Activated CD8-positive, alpha-beta memory T cell treated with anti-CD3 and anti-CD28 coated beads for 48 hours (primary cell): ENCODE measurements around the gene SCMH1.
A peak's percentile ranks its signal among the peaks of the same experiment; 100 is the strongest.

ENCODE experiments used
- DNase-seq, 3 experiments: peaks; one replicate each; pipeline ENCODE4 v3.0.0-alpha.2; 2020; ENCODE audit warnings: low read depth in 2 of 3, low spot score in 2 of 3

SCMH1 gene

DNA sequence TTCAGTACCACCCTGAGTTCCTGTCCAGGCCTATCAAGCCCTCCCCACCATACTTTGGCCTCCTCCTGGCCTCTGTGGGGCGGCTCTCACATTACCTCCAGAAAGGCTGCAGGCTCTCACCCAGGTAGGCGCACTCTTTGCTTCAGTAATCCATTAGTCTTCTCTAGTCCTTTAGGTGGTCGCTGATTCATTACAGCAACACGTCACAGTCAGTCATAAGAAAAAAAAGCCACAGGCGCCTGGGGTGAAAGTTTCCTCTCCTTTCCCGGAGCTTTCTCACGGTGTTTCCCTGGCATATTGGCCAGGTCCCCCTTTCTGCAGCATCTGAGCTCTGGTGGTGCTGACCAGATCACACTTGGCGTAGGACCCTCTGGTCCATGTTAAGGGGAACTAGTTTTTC, 232.6 kb downstream of the SCMH1 start:
- no peak for DNase-seq

DNA sequence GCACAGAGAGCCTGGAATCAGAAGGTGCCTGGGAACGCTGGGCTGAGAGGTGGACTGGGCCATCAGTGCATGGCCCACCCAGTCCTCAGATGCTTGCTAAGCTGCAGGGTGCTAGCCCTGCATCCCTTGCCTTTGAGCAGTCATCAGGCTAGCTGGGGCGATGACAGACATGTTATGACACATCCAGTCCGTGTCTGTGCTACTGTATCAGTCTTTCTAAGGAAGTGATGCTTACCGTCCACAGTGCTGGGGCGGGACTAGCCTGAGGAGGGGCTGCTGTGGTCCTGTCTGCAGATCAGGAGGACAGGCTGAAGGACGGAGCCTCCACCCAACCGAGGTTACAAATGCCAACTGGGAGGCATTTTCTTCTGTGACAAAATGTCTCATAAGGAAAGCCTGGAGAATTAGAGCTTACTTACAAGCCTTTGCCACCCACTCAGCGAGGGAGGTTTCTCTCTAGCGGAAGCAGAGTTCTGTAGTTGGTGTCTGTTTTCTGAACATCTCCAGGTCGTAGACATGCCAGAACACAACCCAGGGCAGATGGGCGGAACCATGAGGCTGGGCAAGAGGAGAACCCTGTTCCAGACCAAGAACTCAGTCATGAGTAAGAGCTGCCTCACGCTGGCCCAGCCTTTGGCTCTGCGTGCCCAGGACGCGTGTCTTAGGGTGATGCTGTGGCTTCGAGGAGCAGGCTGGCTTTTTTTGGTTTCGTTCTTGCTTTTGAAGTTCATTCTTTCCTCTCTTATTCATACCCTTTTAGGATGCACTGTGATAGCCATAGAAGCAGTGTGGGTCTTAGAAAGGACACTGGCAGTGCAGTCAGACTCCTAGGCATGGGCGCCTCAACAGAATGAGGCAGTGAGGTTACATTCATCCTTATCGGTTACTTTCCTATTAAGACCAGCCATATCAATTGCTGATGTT, 234.9 kb downstream of the SCMH1 start:
- DNase-seq = no peak

DNA sequence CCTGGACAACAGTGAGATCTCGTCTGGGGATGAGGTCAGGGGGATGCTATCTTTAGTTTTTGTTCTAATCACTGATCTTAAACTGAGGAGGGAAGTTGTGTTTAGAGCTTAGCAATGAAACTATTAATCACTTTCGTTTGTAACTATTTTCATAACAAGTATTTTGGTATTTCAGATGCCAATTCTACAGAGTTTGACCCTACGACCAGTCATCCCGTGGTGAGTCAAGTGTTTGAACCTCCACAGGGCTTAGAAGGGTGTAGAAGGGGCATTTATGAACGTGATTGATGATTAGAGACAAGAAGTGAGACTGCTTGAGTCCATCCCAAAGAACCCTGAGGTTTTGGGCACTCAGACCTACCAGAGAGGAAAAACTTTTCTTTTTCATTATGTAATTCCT, 236.2 kb downstream of the SCMH1 start:
- no peak for DNase-seq

DNA sequence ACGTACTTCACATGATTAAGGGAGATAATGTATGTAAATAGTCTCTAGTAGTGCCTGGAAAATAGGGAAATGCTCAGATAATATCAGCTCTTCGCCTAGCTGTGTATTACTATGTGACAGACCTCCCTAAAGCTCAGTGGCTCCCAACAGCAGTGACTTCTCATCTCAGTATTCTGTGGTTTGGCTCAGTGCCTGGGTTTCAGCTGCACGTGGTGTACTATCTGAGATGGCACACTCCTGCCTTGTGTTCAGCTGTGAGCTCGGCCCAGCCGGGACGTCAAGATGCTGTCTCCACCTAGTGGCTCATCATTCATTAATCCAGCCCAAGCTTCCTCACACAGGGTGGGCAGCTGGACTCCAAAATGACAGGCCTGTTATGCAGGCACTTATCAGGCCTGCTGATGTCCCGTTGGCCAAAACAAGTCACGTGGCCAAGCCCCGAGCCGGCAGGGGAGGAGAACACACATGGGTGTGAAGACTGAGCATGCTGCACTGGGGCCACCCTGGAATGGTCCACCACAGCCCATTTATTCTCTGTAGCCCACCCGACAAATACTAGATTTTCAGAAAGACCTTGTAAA, 238.4 kb downstream of the SCMH1 start:
- DNase-seq = peak in 2 of 3 experiments; percentile 57 to 82

DNA sequence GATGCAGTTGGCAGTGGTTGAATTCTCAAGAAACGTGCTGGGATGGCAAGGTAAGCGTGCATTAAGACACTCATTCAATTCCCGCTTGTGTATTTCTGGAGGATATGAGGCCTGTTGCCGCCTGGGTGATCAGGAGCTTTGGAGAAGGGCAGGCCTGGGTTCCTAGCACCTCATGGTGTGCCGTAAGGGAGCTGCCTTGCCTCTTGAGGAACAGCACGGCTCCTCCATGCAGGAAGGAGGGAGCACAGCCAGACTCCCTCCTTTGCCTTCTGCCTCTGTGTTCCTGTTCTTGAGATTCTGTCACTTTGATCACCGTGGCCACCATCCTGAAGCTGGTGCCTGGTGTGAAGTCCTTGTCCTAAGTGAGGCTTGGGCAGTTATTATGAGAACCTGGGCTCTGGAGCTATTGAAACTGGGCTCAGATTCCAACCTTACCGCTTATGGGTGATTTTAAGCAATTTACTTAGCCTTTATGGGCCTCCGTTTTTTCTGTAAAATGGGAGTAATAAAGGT, 238.9 kb downstream of the SCMH1 start:
- DNase-seq = no peak

DNA sequence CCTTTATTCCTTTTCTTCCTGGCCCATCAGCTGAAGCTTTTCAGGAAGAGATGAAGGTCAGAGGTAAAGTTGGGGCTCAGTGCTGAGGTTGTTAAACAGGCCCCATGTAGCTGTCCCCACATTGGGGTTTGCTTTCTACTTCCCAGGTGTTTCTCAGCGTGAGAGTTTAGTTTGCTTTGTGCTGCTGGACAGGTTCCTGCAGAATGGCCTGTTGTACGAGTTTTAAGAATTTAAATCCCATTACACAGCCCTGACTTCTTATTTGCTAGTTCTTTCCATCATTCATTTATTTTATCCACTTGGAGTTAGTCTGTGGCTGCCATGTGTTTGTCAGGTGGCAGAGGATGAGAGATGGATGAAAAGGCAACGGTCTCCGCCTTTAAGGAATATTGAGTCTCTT, 243.4 kb downstream of the SCMH1 start:
- DNase-seq = no peak

DNA sequence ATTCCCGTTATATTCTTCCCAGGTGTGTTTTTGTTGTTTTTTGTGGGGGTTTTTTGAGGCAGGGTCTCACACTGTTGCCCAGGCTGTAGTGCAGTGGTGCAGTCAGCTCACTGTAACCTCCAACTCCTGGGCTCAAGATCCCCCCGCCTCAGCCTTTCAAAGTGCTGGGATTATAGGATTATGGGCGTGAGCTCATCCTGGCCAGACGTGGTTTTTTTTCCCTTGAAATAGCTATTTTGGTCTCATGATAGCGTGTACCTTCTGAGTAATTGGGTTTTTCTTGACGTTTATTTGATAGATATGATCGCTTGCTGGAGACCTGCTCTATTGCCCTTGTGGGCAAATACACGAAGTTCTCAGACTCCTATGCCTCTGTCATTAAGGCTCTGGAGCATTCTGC, 245.0 kb downstream of the SCMH1 start:
- DNase-seq = no peak

DNA sequence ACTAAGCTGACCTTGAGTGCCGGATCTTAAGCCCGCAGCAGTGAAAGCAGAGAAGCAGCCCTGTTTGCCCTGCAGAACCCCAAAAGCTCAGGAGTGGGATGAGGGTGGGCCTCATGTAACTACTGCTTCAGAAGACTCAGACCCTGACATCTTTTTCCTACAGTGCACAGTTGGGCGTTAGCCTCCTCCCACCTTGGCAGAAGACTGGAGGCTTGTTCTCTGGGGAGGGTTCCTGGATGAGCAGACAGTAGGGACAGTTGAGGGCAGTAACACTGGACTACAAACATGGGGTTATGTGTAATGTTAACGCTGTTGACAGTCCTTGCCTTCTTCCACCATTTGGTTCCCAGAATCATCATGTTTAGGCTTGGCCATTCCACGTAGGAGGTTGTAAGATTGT, 253.0 kb downstream of the SCMH1 start:
- no peak for DNase-seq

DNA sequence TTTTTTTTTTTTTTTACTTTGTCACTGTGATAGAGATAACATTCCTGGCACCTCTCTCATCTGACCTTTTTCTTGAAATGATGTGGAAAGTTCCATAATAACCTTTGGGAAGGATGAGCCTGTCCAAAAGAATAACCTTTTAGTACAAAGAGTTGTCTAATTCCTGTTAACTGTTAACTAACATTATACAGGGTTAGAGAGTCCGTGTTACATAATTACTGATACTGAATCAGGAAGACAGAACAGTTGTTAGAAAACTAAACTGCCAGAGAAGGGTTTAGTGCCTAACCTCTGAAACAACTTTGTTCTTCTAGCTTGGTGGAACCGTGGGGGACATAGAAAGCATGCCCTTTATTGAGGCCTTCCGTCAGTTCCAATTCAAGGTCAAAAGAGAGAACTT, 253.8 kb downstream of the SCMH1 start:
- DNase-seq = no peak

DNA sequence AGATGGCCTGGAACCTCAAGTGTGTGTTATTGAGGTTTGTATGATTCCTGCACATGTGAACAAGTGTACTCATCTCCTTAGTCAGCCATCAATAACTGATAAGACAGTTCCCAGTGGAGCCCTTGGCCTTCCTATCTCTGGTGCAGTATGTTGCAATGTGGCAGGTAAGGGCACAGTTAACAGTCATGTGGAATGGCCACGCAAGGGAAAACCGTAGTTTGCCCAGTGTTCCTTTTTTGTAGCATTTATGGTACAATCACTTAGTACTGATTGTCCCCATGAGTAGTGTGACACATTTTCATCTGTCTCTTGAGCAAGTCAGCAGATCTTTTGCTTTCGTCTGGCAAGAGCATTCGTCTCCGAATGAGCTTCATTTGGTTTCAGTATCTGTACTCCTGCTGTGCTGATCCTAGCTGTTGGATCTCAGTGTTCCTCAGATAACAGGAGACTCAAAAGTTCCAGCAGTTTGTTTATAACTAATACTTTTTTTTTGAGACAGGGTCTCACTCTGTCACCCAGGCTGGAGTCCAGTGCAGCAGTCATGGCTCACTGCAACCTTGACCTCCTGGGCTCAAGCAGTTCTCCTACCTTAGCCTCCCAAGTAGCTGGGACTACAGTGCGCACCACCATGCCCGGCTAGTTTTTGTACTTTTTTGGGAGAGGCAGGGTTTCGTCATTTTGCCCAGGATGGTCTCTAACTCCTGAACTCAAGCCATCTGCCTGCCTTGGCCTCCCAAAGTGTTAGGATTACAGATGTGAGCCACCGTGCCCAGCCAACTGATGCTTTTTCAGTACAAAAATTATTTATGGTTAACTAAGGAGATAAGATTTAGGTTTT, 254.4 kb downstream of the SCMH1 start:
- no peak for DNase-seq

DNA sequence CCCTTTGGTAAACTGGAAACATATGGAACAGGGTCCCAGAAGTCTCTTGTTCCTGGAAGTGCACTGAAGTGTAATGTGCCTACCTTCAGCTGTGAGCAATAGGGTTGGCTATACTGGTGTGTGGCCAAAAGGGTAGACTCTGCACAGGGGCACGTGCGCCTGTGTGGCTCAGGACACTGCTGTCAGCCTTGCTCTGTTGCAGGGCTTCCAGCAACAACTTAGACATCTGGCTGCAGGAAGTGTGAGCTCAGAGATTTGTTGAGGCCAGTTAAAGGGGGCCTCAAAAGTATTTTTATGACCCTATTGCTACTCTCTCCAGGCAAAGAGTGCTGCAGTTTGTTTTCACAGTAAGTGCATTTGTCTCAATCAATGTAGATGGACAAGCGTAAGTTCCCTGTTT, 255.2 kb downstream of the SCMH1 start:
- no peak for DNase-seq

DNA sequence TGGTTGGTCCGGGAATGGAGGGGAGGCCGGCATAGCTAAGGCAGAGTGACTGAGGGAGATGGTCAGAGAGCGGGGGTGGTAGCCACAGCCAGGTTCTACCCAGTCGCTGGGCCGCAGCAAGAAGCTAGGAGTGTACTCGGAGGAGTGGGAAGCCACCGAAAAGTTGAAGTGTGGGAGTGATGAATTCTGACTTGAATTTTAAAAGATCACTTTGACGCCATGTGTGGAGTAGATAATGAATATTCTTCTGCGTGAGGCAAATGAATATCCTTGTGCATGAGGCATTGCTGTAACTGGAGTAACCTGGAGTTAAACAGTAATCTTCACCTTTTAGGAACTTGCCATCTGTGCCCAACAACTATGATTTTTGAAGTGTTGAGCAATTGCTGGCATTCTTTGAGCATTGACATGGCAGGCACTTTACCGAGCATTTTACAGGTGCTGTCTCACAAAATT, 255.8 kb downstream of the SCMH1 start:
- no peak for DNase-seq

DNA sequence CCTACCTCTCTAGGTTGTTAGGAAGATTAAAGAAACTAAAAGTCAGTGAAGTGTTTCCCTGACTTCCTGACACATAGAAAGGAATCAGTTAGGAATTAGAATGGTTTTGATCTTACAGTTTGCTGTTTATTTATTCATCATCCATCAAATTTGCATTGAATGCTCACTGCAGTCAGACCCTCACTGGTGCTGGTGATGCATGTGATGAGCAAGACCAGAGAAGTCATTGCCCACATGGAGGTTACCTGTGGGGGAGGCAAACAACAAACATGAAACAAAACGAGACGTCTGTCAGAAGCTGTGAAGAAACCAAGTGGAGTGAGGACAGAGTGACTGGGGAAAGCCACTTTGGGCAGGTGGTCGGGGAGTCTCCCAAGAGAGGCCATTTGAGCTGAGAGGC, 256.2 kb downstream of the SCMH1 start:
- no peak for DNase-seq

DNA sequence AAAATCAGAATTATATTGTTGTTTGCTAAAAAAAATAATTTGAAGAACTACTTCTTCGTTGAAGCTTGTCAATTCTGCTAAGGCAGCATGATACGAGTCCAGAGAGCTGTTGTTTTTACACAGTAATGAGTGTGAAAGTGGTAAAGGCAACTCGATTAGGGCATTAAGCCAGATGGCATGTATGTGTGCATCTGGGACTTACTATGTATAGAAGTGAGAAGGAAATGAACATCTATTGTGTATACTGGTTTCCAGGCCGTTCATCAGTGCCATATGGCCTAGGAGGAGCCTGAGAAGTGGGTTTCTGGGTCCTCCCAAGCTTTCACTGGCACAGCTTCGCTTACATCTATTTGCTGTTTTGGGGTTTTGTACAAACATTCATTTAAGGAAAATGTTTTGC, 256.9 kb downstream of the SCMH1 start:
- DNase-seq = no peak

DNA sequence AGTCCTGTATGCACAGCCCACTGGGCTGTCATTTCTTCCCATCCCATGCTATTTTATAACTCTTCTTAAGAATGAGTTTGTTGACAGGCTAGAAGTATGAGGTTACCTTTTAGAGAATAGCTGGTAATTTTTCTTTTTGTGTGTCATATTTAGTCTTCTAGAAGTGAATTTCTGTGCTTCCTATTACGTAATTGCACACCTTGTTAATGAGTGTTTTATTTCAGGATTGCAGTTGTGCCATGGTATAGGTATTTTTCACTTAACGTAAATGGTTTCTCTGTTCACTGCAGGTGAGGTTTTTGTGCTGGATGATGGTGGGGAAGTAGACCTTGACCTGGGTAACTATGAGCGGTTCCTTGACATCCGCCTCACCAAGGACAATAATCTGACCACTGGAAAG, 257.6 kb downstream of the SCMH1 start:
- DNase-seq = no peak

DNA sequence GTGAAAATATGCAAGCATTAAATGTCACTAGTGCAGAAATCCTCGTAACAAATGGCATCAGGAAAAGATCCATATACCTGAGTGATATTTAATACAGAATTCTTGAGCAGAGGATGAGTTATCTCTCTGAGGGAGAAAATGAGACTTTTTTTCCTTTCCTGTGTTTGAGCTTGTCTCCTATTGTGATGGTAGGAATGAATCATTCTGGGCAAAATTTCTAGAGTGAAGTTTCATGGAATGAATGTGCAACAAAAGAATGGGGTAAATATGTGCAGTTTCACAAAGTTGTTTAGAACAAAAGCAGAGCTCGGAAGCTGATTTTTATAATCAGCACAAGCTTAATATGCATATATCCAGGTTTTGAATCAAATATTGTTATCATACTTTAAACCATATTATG, 258.0 kb downstream of the SCMH1 start:
- no peak for DNase-seq

DNA sequence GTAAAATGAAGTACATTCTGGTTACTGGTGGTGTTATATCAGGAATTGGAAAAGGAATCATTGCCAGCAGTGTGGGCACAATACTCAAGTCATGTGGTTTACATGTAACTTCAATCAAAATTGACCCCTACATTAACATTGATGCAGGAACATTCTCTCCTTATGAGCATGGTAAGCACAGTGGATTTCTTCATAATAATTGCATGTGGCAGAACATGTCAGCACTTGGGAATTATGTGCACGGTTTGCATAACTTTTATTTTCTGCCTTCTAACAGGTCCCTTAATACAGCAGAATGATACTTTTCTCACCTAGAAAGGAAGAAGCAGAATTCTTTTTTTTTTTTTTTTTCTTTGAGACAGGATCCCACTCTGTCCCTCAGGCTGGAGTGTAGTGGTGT, 258.8 kb downstream of the SCMH1 start:
- DNase-seq = no peak

DNA sequence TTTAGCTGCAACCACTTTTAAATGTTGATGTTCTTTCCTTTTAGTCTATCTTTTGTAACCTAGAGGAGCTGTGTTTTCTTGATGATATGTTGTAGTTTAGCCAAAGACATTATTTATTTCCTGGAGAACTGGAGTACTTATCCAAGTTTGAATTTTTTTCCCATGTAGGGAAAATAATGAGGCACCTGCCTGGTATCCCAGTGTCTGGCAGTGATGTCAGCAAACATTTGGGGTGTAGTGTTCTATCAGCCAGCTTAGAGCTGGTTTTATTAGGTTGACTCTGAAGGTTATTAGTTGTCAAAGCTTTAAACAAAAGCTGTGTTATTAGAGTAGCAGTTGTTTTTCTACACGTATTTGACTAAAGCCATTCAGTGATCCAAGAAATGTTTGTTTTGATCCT, 259.4 kb downstream of the SCMH1 start:
- DNase-seq = no peak

DNA sequence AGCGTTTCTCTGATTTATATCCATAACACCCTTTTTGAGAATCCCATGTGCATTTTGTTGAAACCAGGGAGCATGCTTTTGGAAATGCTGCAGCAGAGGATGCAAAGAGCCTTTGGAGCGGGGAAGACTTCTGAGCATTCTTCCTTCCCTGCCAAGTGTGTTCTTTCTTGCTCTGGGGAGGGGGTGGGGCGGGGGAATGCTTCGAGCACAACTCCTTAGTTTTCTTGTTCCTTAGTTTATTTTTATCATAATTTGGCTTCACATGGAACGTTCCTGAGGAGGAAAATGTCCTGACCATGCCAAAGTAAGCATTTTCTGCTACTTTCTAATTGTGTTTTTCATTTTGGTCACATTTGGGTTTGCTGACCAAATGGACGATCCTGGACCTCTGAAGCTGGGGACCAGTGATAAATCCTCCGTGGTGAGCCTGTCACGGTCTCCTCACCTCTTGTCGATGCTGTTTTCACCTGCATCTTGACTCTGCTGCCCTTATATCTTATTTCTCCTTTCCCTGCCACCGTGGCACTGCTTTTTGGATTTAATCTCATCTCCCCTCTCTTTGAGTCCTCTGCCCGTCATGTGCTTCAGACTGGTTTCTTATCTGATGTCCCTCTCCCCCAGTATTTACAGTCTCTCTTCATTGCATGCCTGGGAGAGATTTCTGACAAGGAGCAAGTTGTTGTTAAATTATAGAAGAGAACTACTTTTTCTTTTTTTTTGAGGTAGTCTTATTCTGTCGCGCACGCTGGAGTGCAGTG, 260.2 kb downstream of the SCMH1 start:
- DNase-seq = no peak

DNA sequence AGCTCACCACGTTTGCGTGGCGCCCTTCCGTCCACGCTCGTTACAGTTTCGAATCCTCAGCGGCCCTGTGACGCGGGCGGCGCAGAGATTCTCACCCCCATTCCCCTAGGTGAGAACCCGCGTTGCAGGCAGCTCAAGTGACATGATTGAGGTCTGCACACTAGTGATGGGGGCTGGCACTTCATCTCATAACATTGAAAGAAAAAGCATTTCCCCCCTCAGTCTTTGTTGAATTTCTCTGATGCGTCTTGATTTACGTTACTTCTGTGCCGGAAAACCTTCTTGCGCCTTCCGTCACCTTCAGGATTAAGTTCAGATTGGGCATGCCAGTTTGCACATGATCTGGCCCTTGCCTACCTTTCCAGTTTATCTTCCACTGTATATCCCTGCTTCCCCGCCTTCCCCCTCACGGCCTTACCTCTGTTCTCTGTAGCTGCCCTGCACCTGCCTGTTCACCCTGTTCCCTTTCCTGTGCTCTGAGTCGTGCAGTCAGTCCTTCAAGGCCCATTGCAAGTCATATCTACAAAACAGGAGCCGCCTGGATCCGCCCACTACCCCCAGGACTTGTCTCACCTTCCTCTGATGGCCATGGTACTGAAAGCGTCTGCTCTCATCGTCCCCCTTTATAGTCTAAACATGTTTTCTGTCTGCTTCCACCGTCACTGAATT, 261.5 kb downstream of the SCMH1 start:
- peak; percentile 15 to 25 (median 20) for DNase-seq
